NCI-H2171 treated with DMSO at 0.1 percent for 48 hours (cell line): ENCODE results near the gene LARP6.

Experiments
- DNase-seq: peaks from one replicate; lab custom pipeline; 2025; lab: John Stamatoyannopoulos, UW

The LARP6 gene

DNA sequence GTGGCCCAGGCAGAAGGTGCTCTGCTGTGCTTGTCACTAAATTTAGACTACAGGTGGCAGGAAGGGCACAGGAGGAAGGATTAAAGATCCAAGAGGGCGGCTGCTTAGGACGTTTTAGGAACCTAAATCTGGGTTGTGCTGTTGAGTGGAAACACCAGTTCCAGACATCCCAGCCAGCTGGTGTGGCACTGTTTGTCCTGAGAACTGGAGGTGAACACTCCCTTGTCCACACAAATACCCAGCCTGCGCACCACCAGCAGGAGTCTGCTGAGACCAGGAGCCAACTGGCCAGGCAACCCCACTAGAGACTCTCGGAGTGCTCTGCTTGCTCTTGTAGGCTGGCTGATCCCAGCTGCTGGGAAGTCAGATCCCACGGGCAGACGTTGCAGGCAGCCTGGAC is 60.3 kb downstream of the LARP6 start:
- no peak for DNase-seq

DNA sequence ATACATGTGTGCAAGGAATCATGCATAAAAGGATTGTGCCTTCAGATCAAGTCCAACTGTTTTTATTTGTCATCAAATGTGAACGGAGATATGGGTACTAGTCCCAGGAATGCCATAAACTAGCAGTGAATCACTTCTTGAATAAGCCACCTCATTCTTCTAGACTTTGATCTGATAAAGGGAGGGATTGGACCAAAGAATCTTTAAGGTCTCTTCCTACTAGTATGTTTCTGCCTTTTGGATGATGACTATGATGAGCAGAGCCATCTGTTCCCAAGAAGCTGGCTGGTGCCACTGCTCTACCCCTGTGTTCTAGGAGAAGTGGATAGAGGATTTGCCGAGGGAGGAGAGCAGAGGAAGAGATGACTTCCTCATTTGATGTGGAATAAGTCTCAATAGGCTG is 61.8 kb downstream of the LARP6 start:
- no peak for DNase-seq

DNA sequence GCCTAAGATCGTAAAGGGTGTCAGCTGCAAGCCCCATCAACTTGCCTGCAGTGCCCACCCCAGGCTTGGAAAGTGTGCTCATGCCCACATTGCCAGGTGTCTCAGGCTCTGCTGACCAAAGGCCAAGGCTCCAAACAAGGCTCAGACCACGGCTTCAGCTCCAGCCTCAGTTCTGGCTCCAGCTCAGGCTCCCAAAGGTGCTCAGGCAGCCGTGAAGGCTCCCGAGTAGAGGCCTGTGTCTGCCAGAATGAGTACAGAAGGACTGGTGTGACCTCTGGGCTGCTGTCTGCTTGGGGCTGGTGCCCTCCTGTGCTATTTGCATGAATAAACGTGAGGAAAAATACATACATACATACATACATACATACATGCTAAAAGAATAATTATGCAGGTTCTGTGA is 62.7 kb downstream of the LARP6 start:
- DNase-seq = no peak

DNA sequence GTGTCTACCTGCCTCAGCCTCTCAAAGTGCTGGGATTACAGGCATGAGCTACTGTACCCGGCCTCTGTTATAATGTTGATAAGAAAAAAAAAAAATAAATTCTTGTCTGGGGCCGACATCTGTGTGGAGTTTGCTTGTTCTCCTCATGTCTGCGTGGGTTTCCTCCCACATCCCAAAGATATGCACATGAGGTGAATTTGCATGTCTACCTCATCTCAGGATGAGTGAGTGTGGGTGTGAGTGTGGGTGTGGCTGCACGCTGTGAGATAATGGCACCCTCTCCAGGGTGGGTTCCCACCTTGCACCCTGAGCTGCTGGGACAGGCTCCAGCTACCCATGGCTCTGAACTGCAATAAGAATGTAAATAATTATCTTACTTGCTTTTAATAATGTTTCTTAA is 64.7 kb downstream of the LARP6 start:
- no peak for DNase-seq

DNA sequence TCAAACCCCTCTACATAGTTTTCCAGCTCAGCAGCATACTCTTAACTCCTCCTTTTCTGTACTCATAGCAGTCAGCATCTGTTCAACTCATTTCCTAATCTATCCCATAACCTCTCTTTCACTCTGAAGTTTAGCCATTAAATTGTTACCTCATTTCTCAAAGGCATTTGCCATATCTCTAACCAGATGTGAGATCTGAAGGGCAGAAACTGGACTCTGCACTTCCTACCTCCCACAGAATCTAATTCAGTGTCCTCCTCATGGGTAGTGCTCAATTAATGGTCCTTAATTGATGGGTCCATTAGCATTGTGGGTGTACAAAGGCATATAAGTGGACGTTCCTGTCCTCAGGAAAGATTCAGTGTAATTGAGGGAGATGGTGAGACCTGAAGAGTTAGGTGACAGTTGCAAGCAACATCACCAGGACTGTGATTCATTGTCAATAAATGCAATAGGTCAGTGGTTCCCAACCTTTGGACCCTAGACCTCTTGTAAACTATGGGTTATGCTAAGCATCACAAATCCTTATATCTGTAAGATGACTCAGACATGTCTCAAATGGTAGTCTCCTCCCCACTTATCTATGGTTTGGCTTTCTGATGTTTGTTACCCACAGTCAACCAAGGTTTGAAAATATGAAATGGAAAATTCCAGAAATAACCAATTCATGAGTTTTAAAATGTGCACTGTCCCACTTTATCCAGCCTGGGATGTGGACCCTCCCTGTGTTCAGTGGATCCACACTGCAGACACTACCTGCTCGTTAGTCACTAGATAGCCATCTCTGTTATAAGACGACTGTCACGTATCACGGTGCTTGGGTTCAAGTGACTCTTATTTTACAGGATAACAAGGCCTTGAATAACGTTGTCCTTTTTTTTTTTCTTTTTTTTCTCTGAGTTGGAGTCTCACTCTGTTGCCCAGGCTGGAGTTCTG is 65.6 kb downstream of the LARP6 start:
- DNase-seq = no peak

DNA sequence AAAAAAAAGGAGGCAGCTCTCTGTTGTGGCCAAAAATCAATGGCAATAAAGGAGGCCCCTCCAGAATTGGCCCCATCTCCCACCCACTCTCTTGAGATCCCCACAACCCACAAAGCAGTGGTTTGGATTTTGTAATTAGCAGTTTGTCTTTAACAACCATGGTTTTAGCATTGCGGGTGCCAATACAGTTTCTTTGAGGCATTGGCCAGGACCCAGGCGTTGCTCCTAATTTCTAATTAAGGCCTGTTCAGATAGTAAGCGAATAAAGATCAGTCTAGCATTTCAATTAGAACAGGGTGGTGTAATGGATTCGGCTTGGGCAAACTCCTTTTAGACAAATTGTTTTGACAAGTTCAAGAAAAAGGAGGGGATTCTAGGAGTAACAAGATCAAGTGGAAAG is 67.0 kb downstream of the LARP6 start:
- no peak for DNase-seq

DNA sequence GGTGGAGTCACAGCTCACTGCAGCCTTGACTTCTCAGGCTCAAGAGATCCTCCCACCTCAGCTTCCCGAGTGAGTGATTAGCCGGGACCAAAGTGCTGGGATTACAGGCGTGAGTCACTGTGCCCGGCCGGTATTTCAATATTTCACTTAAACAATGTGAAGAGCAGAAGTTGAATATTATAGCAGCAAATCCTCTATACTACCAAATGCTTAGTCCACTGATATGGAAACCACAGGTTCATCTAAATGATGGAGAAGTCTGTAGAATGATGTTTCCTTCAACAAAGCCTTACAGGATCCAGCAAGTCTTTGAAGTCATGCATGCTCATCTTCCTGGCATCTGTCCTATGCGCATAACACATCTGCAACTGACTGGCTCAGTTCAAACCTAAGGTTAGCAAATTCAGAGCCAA is 70.3 kb downstream of the LARP6 start:
- DNase-seq = no peak

DNA sequence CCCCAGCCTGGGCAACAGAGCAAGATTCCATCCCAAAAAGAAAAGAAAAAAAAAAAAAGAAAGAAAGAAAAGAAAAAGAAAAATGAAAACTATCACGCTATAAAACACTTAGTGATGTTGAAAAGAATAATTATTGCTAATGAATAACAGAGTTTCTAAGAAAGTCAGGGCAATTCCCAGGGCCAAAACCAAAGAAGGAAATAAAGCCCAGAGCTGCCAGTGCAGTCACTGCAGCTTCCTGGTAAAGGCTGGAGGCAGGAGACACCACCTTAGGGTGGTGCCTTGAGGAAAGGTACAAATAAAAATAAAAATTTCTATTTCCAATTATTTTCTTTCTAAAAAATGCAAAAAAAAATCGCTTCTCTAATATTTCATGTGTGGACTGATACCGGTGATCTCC is 70.9 kb downstream of the LARP6 start:
- no peak for DNase-seq

DNA sequence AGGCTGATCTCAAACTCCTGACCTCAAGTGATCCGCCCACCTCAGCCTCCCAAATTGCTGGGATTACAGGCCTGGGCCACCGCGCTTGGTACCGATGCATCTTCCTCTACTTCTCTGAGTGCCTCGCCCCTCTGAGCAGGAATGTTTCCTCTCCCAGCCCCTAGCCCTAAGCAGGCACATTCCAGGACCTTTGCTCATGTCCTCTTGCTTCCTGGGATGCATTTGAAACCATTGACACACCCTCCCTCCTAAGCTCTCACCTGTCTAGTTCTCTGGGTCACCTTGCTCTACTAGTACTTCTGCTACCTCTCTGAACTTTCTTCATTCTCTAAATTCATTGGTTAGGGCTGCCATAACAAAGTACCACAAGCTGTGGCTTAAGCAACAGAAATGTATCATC is 72.7 kb downstream of the LARP6 start:
- no peak for DNase-seq
